ENCODE measurements around the gene SP6.

DNA sequence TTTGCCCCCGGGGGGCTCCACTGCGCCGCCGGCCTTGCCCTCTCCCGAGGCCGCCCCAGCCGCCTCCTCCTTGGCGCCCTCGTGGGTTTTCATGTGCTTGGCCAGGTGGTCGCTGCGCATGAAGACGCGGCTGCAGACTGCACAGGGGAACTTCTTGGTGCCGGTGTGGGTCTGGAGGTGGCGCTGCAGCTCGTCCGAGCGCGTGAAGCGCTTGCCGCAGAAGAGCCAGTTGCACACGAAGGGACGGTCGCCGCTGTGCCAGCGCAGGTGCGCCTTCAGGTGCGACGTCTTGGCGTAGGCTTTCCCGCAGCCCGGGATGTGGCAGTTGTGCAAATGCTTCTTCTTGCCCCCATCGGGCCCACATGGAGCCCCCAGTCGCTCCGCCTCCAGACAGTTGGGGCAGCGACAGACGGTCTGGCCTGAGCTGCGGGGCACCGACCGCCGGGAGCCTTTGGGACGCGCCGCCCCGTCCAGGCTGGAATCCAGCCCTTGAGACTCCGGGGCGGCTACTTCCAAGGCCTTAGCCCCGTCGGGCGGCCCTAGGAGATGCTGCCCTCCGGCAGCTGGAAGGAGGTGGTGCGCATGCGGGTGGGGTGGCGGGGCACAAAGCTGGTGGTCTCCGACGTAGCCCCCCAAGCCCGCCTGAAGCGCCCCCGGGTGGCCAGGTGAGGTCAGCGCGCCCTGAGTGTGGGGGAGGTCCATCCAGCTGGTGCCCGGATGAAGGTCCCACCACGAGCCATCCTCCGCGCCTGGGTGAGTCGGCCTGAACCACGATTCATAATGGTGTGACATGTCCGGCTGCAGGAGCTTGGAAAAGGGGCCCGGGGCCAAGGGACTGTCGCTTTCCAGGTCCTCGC lies 3.4 kb downstream of the SP6 start:
- TF ChIP-seq, protein P1, sequence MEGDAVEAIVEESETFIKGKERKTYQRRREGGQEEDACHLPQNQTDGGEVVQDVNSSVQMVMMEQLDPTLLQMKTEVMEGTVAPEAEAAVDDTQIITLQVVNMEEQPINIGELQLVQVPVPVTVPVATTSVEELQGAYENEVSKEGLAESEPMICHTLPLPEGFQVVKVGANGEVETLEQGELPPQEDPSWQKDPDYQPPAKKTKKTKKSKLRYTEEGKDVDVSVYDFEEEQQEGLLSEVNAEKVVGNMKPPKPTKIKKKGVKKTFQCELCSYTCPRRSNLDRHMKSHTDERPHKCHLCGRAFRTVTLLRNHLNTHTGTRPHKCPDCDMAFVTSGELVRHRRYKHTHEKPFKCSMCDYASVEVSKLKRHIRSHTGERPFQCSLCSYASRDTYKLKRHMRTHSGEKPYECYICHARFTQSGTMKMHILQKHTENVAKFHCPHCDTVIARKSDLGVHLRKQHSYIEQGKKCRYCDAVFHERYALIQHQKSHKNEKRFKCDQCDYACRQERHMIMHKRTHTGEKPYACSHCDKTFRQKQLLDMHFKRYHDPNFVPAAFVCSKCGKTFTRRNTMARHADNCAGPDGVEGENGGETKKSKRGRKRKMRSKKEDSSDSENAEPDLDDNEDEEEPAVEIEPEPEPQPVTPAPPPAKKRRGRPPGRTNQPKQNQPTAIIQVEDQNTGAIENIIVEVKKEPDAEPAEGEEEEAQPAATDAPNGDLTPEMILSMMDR (IDR thresholded peaks at IDR 0.05; ENCODE audit: low read depth, low read length): 0 out of 2 replicates have a peak, but pooled peaks have one; percentile 28
- no peak for TF ChIP-seq EZH2phosphoT487 (IDR thresholded peaks at IDR 0.05; ENCODE audit: low read depth)

Measured in OCI-LY3 (cell line).